K562 (cell line): ENCODE data around the gene PIGN. TPM values are rescaled to one million over a fixed set of nuclear protein-coding genes. Genes with fewer than 3 reads are reported as not detected.

ENCODE experiments used
- ATAC-seq: fragments of 200-7000 bp; cut with Tn5 transposase; 3 replicates; pipeline ENCODE4 v1.9.1; 2020; ENCODE audit warnings: moderate library complexity
- BruUV-seq: library from RNA; stranded (reverse); fragments of 400-500 nt; replicated peaks from 2 replicates; lab custom pipeline; 2021; lab: Mats Ljungman, UMichigan
- CTCF ChIA-PET: fragments of 300-600 bp; formaldehyde crosslinking; extraction: SDS; loops from one replicate; lab custom pipeline; 2021; ENCODE audit warnings: low intra/inter-chr PET ratio; lab: Yijun Ruan, JAX
- POLR2A ChIA-PET: fragments of 300-600, 350-650 bp; sonication (Branson Sonifier 250); formaldehyde crosslinking; extraction: SDS; loops from one replicate; lab custom pipeline; 2021; ENCODE audit warnings: antibody characterized with exemption, inconsistent platforms; lab: Yijun Ruan, JAX
- DNase-seq, 4 experiments: peaks; one replicate each; pipeline versions ENCODE4 v3.0.0 to v3.0.0-alpha.2; 2011 to 2018; ENCODE audit warnings: low spot score in 3 of 4, mixed read lengths in 3 of 4; ENCODE audit errors: extremely low read depth in 1 of 4
- FAIRE-seq: peaks from 2 replicates; lab custom pipeline; 2011; peaks lifted over from hg19 to GRCh38; lab: Jason Lieb, UNC
- H2AFZ ChIP-seq: 2 replicates; pipeline ENCODE4 v1.6.0; 2011; ENCODE audit warnings: low read depth, low read length, control low read depth, inconsistent platforms
- H3K27ac ChIP-seq: fragments of 200-600 bp; 3 replicates; pipeline ENCODE4 v1.8.0; 2011; ENCODE audit warnings: low read depth, mild to moderate bottlenecking, control low read depth, inconsistent platforms, low read length, moderate library complexity, mixed read lengths; ENCODE audit errors: extremely low read depth
- H3K27me3 ChIP-seq, 2 experiments: fragments of 300-600 bp in 1 of 2; 2 replicates in 1 of 2; 3 replicates in 1 of 2; pipeline versions ENCODE4 v1.6.0 to v1.8.0; 2011; ENCODE audit warnings: inconsistent platforms in 2 of 2, low read length in 2 of 2, mild to moderate bottlenecking in 1 of 2, mixed read lengths in 1 of 2, moderate library complexity in 1 of 2; ENCODE audit not compliant: control insufficient read depth in 2 of 2, insufficient read depth in 2 of 2
- H3K36me3 ChIP-seq: fragments of 300-600 bp; 3 replicates; pipeline ENCODE4 v1.8.0; 2011; ENCODE audit warnings: mild to moderate bottlenecking, low read length, inconsistent platforms; ENCODE audit not compliant: control insufficient read depth, insufficient read depth
- H3K4me1 ChIP-seq, 2 experiments: fragments of 200-600 bp in 1 of 2; replicated peaks in 1 of 2; 2 replicates in 1 of 2; 3 replicates in 1 of 2; pipeline versions ENCODE4 v1.5.1 to v1.8.0; 2011; ENCODE audit warnings: inconsistent platforms in 2 of 2, low read length in 2 of 2, mild to moderate bottlenecking in 1 of 2, mixed read lengths in 1 of 2, moderate library complexity in 1 of 2; ENCODE audit not compliant: control insufficient read depth in 2 of 2, insufficient read depth in 2 of 2
- H3K4me2 ChIP-seq: 2 replicates; pipeline ENCODE4 v1.6.1; 2011; ENCODE audit warnings: low read length, control low read depth, inconsistent platforms, mixed read lengths; ENCODE audit not compliant: insufficient read depth
- H3K4me3 ChIP-seq: fragments of 200-600 bp; sonication (generic), shearing (Covaris generic); 2 replicates; pipeline ENCODE4 v1.5.1; 2016; ENCODE audit warnings: control low read depth, inconsistent platforms
- H3K79me2 ChIP-seq: fragments of 200-600 bp; 3 replicates; pipeline ENCODE4 v1.8.0; 2011; ENCODE audit warnings: low read length, inconsistent platforms; ENCODE audit not compliant: control insufficient read depth, insufficient read depth
- H3K9ac ChIP-seq, 2 experiments: 2 replicates each; pipeline versions ENCODE4 v1.6.0 to v1.6.1; 2011; ENCODE audit warnings: low read depth in 2 of 2, low read length in 2 of 2, control low read depth in 1 of 2, inconsistent platforms in 1 of 2, mild to moderate bottlenecking in 1 of 2, mixed read lengths in 1 of 2; ENCODE audit not compliant: insufficient read depth in 1 of 2
- H3K9me1 ChIP-seq: one replicate; pipeline ENCODE4 v1.6.0; 2011; ENCODE audit warnings: inconsistent platforms, mild to moderate bottlenecking, low read length, moderate library complexity; ENCODE audit not compliant: control insufficient read depth, insufficient read depth
- H3K9me3 ChIP-seq: replicated peaks from 2 replicates; pipeline ENCODE4 v1.5.1; 2011; ENCODE audit warnings: low read depth, low read length, inconsistent platforms; ENCODE audit not compliant: control insufficient read depth, insufficient read depth
- H4K20me1 ChIP-seq: replicated peaks from 2 replicates; pipeline ENCODE4 v1.6.1; 2011; ENCODE audit warnings: low read length, inconsistent platforms, mixed read lengths; ENCODE audit not compliant: control insufficient read depth, insufficient read depth
- CBX2 ChIP-seq: fragments of 200-600 bp; sonication (generic); IDR thresholded peaks from one replicate; pipeline ENCODE4 v1.6.1; 2012; ENCODE audit warnings: mild to moderate bottlenecking, low read length, inconsistent platforms; ENCODE audit not compliant: insufficient read depth, poor library complexity, severe bottlenecking
- GATAD2B ChIP-seq: fragments of 450-650 bp; IDR thresholded peaks from 2 replicates; pipeline ENCODE4 v1.6.1; 2017; ENCODE audit warnings: mild to moderate bottlenecking, borderline replicate concordance
- KLF6 ChIP-seq: fragments of 250-450 bp; sonication (Bioruptor Pico); IDR thresholded peaks from 2 replicates; pipeline ENCODE4 v1.4.0; 2020; ENCODE audit warnings: mild to moderate bottlenecking, moderate library complexity, borderline replicate concordance
- POU5F1 ChIP-seq: fragments of 150-350 bp; IDR thresholded peaks from 2 replicates; pipeline ENCODE4 v1.6.1; 2014; ENCODE audit warnings: borderline replicate concordance, low read length, low read depth, mild to moderate bottlenecking; ENCODE audit not compliant: partially characterized antibody
- RCOR1 ChIP-seq, 2 experiments: IDR thresholded peaks; 2 replicates each; pipeline ENCODE4 v1.6.1; 2012; ENCODE audit warnings: low read depth in 2 of 2, low read length in 2 of 2, borderline replicate concordance in 1 of 2, improper control_type of control experiment in 1 of 2
- TOE1 ChIP-seq, 2 experiments: fragments of 450-650 bp in 1 of 2; sonication (generic) in 1 of 2; formaldehyde crosslinking in 1 of 2; IDR thresholded peaks; 2 replicates each; pipeline versions ENCODE4 v1.7.1 to v1.8.0; 2016 to 2022; ENCODE audit warnings: borderline replicate concordance in 2 of 2, mild to moderate bottlenecking in 2 of 2, antibody characterized with exemption in 1 of 2, inconsistent platforms in 1 of 2, low read depth in 1 of 2, missing genetic modification reagents in 1 of 2, moderate library complexity in 1 of 2
- ZKSCAN1 ChIP-seq: fragments of 150-350 bp; IDR thresholded peaks from 2 replicates; pipeline ENCODE4 v1.6.1; 2016; ENCODE audit warnings: low read depth, low read length
- ZSCAN29 ChIP-seq: fragments of 450-650 bp; IDR thresholded peaks from 2 replicates; pipeline ENCODE4 v1.6.1; 2017
- ZZZ3 ChIP-seq: fragments of 450-650 bp; IDR thresholded peaks from 2 replicates; pipeline ENCODE4 v1.6.1; 2016; ENCODE audit warnings: antibody characterized with exemption, mild to moderate bottlenecking, moderate library complexity
- WGBS: fragments of 100-300 bp; shearing (Covaris generic); methylation state at CpG from one replicate; pipeline ENCODE4 v1.1.6; 2016; ENCODE audit warnings: low coverage, mixed read lengths; ENCODE audit not compliant: insufficient coverage; ENCODE audit errors: missing lambda C conversion rate; 5-methylcytosine and 5-hydroxymethylcytosine counted together
- in situ Hi-C: fragments of 300-500 bp; cut with MboI; formaldehyde crosslinking; loops from 4 replicates; pipeline ENCODE4 v1.15.0; 2018; ENCODE audit warnings: inconsistent platforms, mixed read lengths
- intact Hi-C: fragments of 100-400 bp; cut with micrococcal nuclease; formaldehyde crosslinking; loops from 2 replicates; pipeline ENCODE4 v1.14.2; 2022
- polyA plus RNA-seq, 8 experiments: library from polyadenylated mRNA; depleted of rRNA in 4 of 8; stranded (reverse) in 5 of 8; unstranded in 3 of 8; fragments of >200 nt; fragmentation: Nextera tagmentation in 2 of 8; fragmentation: Illumina TruSeq in 1 of 8; extraction: Ambion mirVana in 2 of 8; extraction: Trizol in 1 of 8; gene quantifications; 2 replicates each; pipeline versions ENCODE4 v1.2.1 to v1.2.3, GENCODE V29; 2011 to 2014; ENCODE audit warnings: inconsistent platforms in 1 of 8, missing spikeins in 1 of 8
- total RNA-seq, 7 experiments: library from RNA; depleted of rRNA in 6 of 7; stranded (reverse); fragments of >200 nt in 6 of 7; fragmentation: Illumina TruSeq in 2 of 7; extraction: Trizol in 2 of 7; gene quantifications; 2 replicates each; pipeline versions ENCODE4 v1.2.1 to v1.2.3, GENCODE V29; 2011 to 2021; ENCODE audit warnings: low replicate concordance in 1 of 7
- TF ChIP-seq, protein P1 (sequence below): sonication (generic); formaldehyde crosslinking; IDR thresholded peaks from 2 replicates; pipeline ENCODE4 v1.8.0; 2022; ENCODE audit warnings: missing genetic modification reagents, mild to moderate bottlenecking, moderate library complexity, borderline replicate concordance

Gene PIGN
- total and polyA plus RNA-seq, 9 of the 15 experiments (the other 6 are each of a cell fraction or from before 2014, with no cell fraction given): 9.9 to 25.6 (median 17.3) TPM

DNA sequence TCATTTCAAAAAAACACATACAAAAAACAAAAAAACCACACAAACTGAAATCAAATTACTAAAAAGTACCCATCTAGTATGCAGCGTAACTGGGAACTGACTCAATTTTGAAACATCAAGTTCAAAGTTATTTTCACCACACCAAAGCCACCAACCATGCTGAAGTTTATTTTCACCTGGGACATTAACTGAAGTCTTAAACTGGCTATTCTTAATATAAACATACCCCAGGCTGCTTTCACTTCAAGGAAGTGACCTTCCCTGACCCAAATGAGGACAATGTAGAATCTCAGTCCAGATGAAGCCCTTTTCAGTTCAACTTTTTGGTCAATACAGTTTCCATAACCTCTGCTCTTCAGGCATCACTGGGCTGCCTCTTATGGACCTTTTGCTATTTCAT, 84.6 kb downstream of the PIGN start (continued):
- no peak for TF ChIP-seq ZKSCAN1

DNA sequence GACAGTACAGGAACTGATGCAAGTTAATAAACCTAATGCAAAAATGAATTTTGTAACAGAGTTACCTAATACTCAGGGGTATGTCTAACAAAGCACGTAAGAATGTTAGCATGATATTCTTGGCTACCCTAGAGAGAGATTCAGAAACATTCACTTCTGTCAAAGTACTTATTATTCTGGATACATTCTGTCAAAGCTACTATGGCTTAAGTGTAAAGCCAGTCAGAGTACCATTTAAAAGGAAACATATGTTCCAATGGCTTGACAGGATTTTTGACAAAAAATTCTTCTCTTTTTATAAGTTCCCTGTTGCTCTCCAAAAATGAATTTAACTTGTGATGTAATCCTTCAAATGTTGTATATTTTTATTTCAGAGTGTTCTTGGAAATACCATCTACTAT, 85.5 kb downstream of the PIGN start:
- H2AFZ ChIP-seq: no peak overlapping the region
- no peaks in the 10 kb centered on the region for H3K4me1 ChIP-seq

More for the DNA sequence above, 85.5 kb downstream of the PIGN start:
- DNase-seq (no peak), FAIRE-seq (no peak), ATAC-seq (no peak)
- POLR2A ChIA-PET: no interaction called here
- H4K20me1 ChIP-seq: no peaks in the 10 kb centered on the region
- no peak overlapping the region for H3K27ac ChIP-seq
- 91% methylated on average over 1 of the region's 1 CpG for WGBS
- H3K9ac ChIP-seq: no peak overlapping the region
- no peak overlapping the region for H3K4me3 ChIP-seq
- no TSS peak for BruUV-seq
- H3K79me2 ChIP-seq: no peaks in the 10 kb centered on the region
- intact Hi-C loops: no loop called here
- TF ChIP-seq TOE1 (IDR thresholded peaks at IDR 0.05; ENCODE audit: borderline replicate concordance): no peak
- TF ChIP-seq TOE1 (CRISPR knock-in tag; IDR thresholded peaks at IDR 0.05; ENCODE audit: borderline replicate concordance, low read depth): no peak
- no peak for TF ChIP-seq ZSCAN29
- no peak for TF ChIP-seq KLF6
- TF ChIP-seq CBX2: no peak
- no peak for TF ChIP-seq POU5F1
- TF ChIP-seq ZZZ3: no peak
- no peak for TF ChIP-seq RCOR1 (IDR thresholded peaks at IDR 0.05; ENCODE audit: borderline replicate concordance in 1 of 2, low read depth in 2 of 2, low read length in 2 of 2)
- TF ChIP-seq, protein P1, sequence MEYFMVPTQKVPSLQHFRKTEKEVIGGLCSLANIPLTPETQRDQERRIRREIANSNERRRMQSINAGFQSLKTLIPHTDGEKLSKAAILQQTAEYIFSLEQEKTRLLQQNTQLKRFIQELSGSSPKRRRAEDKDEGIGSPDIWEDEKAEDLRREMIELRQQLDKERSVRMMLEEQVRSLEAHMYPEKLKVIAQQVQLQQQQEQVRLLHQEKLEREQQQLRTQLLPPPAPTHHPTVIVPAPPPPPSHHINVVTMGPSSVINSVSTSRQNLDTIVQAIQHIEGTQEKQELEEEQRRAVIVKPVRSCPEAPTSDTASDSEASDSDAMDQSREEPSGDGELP (CRISPR knock-in tag): no peak
- no peak for TF ChIP-seq GATAD2B
- no peaks in the 10 kb centered on the region for H3K27me3 ChIP-seq
- H3K9me3 ChIP-seq: no peaks in the 10 kb centered on the region
- no peak overlapping the region for H3K4me2 ChIP-seq
- H3K36me3 ChIP-seq: peaks cover 10% of the 10 kb centered on the region; the same call in 1 of the 3 replicates
- in situ Hi-C loops: no loop called here
- CTCF ChIA-PET: no interaction called here
- H3K9me1 ChIP-seq: peaks cover under 1% of the 10 kb centered on the region
